T-helper 1 cell (primary cell): ENCODE data around the gene PRTG.
"Not testable (repeated sequence)": the region's sequence is repeated elsewhere in the genome, so short reads cannot be mapped to it uniquely, and the experiment has no call there.

Experiments used
- DNase-seq, 5 donors: peaks; one replicate each; pipeline ENCODE4 v3.0.0-alpha.2; 2012 to 2020

PRTG gene

DNA sequence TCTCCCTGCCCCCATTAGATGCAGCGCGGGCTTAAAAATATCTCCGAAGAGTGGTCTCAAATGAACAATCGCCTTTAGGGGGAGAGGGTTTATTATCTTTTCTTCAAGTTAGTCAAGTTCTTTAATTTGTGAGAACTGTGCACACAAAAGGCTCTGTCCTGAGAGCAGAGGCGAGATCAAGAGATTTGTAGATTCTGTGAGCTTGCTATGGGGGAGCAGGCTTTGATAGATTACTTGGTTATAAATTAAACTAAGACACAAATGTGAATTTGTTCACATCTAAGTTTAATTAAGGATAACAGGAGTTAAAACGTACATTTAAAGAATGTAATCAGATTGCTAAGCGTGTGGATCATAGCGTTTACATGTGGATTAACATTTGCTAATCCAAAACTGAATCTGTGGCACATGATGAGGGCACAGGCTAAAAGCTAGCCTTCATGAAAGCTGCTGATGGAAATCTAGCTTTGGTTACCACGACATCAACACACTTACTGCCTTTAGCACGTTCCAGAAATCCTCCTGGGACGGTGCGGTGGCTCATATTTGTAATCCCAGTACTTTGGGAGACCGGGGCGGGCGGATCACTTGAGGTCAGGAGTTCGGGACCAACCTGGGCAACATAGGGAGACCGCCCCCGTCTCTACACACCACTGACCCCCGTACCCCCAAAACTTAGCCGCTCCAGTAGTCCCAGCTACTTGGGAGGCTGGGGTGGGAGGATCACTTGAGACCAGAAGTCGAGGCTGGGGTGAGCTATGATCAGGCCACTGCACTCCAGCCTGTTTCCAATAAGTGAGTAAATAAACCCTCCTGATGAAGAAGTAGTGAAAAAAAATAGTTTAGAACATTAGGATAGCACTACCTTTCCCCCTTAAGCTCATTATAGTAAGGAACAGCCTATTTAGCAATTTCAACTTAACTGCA, 1.0 kb upstream of the PRTG start:
- DNase-seq = no peak

DNA sequence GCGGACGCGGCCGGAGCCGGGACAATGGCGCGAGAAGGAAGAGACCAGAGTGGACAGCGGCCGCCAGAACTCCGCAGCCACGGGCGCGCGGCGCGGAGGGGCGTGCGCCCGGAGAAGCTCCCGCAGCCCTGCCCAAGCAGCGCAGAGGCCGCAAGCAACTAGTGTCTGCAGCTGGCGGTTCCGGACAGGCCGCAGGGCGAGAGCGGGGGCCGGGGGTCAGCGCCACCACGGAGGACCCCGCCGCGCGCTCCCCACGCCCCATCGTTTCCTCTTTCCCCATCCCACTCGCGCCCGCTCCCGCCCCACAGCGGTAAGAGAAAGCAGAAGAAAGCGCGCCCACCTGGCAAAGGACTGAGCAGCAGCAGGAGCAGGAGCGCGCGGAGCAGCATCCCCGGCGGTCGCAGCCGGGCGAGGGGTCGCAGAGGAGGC, 440 bp downstream of the PRTG start:
- DNase-seq = no peak

DNA sequence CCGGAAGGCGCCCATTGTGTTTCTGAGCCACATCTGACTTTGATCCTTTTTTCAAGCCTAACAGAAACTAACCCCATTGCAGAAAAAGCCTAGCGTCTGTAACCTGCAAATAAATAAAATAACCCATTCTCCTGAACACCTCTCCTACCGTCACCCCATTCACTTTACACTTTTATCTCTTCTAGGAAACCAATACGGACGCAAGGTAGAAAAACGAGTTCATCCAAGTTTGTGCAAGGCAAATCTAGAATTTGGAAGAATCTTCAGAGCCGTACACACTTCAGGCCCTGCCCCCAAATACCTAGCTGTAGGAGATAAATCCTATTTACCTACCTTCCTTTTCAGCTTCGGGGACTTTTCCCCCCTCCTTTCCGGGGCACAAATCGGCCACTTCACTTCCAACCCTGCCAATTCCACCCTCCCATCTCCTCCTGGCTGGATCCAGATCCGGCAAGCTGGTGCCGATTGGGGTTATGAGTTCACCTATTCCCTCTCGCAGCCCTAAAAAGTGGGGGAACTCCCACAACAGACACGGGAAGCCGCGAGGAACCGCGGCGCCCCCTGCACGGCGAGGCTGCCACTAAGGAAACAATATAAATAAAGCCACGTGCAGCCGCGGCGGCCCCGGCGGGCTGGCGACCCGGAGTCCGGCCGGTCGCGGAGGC, 987 bp downstream of the PRTG start:
- DNase-seq = no peak

DNA sequence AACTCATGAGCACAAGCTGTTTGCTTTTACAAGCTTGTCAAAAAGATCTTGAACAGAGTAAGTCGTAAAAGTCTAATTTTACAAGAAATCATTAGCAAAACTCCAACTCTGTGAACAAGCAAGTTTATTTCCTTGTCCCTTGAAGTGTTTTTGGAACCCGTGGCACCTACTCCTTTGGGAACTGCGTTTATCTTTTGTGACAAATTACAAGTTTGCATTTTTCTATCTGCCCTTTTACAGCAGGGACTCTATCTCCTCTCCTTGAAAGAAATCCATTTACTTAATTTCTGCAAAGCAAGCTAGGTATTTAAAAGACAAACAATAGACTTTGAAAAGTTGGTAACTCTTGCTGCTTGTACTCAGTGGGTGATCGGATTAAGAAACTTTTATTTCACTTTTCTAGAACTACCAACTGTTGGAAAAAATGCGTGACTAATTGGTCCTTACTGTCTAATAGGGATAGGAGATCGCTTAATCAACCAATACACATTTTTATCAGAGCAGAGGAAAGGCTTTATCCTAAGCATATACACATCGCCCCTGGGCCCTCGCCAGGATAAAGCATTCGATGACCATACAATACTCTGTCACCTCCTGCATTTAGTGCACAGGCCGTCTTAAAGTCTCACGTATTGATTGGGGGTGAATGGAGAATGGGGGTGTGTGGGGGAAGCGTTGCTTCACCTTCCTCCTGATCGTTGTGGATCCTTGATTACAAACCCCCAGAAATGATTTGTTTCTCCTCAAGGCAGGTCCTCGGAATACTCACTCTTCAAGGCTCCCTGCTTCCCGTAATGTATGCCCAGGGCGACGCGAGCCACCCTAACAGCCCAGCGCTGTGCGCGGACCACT, 1.7 kb downstream of the PRTG start:
- no peak for DNase-seq

DNA sequence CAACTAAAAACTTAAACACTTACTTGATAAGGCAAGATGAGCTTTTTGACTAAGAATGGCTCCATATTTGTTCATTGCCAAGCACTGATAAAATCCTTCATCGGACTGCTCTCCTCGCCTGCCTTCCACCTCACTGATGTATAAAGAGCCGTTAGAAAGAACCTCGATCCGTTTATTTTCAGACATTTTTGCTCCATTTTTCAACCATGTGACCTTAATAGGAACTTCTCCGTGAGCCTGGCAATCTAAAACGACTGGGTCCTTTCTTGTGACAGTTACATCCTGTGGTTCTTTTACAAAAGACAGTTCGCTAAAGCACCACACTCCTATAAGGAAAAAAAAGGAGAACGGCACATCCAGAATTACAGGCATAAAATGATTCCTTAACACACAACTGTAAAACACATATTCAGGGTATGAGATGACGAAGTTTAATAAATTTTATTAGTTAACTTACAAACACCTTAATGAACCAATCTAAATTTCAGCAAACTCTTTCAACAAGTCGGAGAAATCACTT, 2.5 kb downstream of the PRTG start:
- no peak for DNase-seq

DNA sequence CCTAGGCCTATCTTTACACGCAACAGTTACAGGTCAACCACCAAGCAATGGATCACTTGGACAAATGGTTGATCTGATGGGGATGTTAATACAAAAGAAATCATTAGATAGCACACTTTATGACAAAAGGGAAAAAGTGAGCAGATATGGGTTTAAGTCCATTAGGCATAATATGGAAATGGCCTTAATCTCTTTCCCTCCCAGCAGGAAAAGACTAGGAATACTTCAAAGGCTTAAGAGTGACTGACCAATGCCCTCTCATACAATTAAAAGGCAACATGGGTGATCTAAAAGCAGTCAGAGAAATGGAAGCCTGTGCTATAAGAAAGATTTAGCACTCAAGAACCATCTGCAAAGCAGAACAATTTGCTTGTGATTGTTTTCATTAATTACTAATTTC, 3.3 kb downstream of the PRTG start:
- no peak for DNase-seq

DNA sequence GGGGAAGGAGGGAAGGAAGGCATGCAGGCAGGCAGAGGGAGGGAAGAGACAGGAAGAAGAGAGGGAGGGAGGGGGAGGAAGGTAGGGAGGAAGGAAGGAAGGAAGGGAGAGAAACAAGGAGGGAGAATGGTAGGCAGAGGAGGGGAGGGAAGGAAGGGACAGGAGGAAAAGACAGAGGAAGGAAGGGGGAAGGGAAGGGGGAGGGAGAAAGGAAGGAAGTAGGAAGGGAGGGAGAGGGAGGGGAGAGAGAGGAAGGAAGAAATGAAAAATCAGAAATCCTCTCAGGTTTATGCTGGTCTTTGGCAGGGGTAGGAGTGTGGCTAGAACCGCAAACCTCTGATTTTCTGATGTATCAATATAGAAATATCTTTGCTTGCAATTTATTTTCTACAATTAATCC, 4.2 kb downstream of the PRTG start:
- DNase-seq = no peak

DNA sequence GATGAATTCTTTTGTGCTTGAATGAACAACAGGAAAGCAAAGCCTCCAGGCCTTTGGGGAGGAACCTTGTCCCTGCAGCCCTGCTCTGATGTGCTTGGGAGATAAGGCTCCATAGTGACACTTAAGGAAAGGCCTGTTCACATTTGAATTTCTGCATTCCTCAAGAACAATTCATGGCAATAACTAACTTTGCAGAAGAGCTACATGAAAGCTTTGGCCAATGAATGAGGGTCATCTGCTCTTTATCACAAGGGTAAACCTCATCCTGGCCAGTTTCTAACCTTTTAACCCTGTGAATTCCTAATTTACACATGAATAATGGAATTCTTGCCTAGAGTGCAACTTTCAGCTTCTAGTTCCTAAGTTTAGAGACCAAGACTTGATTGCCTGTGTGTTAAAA, 5.6 kb downstream of the PRTG start:
- no peak for DNase-seq

DNA sequence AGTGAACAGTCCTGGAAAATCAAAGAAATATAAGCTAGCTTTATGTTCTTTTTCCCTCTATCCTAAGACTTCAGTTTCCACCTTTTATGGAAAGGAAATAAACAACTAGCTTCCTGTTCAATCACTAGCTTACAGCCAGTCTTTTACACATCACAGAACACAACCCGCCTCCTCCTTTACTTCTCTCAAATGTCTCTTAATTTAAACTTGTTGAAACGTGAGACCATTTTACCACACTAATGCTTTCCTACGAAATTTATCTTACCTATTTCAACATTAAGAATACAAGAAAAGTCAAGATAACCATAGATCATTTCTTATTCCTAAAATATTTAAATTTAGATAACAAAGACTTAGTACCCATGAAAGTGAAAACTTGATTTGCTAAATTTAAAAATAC, 6.2 kb downstream of the PRTG start:
- DNase-seq = no peak

DNA sequence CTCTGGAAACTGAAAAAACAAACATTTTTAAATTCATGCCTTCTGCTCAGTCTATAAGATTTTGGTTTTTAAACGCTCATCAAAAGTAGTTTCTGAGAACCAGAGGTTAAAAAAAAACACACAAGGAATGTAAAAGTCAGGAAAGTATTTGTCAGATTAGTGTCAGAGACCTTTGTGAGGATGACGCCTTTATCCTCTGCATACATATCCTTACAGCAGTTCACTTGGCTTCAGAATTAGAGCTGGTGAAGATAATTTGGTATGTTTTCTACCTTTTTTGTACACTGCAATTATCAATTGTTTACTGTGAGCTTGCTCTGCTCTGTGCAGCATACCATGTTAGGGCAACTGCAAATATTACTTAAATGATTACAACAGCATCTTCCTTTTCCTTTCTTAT, 8.3 kb downstream of the PRTG start:
- no peak for DNase-seq

DNA sequence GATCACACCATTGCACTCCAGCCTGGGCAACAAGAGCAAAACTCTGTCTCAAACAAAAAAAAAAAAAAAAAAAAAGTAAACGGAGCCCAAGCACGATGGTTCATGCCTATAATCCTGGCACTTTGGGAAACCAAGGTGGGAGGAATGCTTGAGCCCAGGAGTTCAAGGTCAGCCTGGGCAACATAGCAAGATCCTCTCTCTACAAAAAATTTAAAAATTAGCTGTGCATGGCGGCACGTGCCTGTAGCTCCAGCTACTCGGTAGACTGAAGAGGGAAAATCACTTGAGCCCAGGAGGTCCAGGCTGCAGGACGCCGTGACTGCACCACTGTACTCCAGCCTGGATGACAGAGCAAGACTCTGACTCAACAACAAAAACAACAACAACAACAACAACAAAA, 9.5 kb downstream of the PRTG start:
- DNase-seq = not testable (repeated sequence)

DNA sequence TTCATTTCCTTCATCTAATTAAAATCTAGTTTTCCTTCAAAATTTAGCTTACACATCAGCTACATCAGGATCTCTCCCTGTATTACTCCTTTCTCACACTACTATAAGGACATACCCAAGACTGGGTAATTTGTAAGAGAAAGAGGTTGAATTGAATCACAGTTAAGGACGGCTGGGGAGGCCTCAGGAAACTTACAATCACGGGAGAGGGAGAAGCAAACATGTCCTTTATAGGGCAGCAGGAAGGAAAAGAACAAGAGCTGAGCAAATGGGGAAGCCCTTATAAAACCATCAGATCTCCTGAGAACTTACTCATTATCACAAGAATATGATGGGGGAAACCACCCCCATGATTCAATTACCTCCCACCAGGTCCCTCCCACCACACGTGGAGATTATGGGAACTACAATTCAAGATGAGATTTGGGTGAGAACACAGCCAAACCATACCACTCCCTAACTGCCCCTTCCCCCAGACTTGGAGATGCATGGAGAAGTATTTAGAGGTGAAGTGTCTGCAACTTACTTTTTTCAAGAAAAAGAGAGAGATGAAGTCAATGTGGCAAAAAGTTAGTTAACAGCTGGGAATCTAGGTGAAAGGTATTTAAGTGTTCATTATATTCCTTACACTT, 21.3 kb downstream of the PRTG start:
- no peak for DNase-seq

DNA sequence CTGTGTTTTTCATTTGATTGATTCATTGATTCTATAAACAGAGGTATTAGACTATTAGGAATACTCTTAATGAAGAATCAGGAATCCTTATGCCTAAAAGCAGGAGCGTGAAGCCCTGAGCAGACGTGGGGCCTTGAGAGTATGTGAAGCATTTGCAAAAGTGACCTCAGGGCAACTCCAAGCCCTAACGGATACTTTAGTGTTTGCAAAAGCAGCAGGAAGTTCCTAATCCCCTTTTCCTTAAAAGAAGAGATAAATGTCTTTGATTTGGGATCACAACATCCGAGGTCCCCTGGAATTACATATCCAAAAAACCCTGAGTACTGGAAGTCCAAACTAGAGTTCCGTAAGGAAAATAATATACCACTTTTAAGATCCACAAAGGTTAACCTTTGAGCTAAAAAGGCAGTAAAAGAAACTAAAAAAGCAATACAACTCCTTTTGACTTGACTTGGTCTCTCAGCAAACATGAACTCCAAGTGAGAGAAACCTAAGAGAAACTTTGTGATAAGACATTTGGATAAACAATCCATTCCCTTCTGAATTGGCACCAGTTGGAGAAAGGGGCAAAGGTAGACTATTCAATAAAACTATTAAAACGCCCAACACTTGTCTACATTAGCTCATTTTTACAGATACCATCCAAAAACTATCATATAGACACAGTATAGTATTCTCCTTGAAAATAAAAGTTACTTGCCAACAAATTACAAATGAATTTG, 27.4 kb downstream of the PRTG start:
- no peak for DNase-seq

DNA sequence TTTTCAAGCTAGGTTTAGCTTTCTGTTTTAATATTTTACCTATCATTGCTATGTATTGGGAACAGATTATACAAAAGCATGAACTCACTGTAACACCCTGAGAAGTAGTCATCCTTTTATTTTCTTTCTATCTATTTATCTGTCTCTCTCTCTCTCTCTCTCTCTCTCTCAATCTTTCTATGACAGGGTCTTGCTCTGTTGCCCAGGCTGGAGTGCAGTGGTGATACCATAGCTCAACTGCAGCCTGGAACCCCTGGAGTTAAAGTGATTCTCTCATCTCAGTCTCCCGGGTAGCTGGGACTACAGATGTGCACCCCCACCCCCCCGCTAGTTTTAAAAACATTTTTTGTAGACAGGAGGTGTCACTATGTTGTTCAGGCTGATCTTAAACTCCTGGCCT, 28.9 kb downstream of the PRTG start:
- no peak for DNase-seq

DNA sequence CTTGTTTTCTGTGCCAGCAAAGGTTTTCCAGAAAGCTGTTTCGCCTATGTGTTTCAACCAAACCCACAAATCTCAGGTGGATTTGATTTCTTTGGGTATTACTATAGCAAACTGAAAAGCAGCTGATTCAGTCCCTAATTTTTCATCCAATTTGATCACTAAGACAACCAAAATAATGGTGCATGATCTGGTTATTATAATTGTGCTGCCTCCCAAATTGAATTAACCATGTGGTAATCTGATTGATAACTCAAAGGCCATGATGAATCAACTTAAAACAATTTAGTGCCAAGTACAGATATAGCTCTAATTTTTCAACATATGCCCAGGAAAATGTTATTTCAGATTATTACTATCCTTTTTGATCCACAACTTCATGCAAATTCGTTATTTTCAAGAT, 30.6 kb downstream of the PRTG start:
- DNase-seq = no peak

DNA sequence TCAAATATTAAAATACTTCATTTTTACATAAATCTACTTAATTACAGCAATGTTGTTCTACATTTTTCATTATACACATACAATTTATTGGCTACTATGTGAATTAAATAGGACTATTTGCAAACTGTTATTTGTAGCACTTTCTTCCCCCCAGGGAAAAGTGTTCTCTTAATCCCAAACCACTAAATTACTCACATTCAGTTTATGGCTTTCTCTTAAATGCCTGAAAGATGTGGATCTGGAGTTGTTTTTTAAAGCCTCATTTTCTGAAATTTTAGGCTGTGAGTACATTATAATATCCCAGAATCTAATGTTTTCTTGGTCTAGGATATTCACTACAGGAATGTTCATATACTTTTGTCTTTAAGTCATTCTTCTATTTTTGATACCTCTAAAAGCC, 32.7 kb downstream of the PRTG start:
- no peak for DNase-seq

DNA sequence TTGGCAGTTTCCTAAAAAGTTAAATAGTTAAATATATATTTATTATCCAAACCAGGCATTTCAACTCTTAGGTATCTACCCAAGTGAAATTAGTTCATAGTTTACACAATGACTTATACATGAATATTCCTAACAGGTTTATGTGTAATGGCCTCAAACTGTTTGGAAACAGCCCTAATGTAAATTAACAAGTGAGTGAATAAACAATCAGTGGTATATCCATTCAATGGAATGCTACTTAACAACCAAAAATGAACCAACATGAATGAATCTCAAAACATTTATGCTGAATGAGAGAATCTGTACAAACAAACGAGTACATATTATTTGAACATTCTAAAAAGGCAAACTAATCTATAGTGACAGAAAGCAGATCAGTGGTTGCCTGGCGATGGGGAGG, 33.5 kb downstream of the PRTG start:
- DNase-seq = no peak

DNA sequence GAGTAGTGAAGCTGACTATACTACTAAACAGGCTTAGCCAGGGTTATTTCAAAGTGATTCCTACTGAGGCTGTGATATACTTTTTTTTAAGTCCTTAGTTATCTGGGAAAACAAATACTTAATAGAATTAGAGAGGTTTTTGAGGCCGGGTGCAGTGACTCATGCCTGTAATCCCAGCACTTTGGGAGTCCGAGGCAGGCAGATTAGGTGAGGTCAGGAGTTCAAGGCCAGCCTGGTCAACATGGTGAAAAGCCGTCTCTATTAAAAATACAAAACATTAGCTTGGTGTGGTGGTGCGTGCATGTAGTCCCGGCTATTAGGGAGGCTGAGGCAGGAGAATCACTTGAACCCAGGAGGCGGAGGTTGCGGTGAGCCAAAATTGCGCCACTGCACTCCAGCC, 34.2 kb downstream of the PRTG start:
- no peak for DNase-seq

DNA sequence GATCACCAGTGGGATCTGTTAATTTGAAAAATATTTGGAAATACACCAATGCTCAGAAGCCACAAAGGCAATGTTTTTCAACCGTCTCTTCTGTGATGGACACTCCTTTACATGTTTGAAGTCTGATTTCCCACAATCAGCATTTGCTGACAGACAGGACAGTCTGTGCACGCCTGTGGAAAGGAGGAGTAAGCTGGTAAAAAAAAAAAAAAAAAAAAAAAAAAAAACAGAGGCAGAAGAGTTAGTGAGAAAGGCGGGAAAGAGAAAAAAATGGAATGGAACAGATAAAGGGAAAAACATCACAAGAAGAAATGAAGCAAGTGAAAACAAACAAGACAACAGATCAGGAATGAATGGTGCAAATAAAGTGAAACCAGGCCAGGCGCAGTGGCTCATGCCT, 35.0 kb downstream of the PRTG start:
- no peak for DNase-seq

DNA sequence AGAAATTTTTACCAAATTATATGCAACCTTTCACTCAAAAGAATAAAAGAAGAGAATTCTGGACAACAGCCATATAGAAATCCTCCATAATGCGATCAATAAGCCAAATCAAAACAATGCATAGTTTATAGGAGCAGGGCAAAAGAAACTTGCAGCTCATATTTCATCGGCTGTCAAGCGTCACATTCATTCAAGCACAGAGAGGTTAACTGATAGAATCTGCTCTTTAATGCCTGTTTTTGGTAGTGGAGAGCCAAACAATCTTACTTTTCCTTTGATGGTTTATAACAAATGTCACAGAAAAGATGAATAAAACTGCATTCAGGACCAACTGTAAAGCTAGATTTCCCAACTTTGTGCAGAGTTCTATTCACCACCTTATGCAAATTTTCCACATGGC, 35.4 kb downstream of the PRTG start:
- DNase-seq = no peak

DNA sequence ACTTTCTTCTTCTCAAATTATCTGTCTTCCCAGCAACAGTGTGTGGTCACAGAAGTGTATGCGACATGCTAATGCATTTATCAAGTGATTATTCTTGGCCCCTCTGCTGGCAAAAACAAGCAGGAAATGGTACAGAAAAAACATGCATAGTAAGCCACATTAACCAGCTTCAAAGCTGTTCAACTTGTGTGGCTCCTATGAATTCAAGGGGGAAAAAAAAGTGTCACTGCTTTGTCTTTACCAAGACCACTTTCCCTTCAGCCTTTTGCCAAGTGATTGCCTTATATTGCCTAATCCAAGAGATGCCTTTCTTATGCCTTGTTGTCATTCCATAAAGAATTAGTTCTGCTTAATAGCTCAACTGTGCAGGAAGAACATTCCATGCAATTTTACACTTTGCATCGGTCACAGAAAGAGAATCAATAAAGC, 39.1 kb downstream of the PRTG start:
- DNase-seq = no peak

DNA sequence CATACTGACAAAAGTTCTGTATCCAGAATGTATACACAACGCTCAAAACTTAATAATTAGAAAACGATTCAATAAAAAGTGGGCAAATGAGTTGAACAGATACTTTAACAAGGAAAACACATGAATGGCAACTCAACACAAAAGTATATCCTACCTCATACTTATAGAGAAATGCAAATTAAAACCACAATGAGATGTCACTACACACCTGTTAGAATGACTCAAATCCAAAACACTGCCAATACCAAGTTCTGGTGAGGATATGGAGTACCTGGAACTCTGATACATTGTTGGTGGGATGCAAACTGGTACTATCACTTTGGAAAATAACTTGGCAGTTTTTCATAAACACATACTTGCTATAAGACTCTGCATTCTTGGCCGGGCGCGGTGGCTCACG, 42.1 kb downstream of the PRTG start:
- no peak for DNase-seq
